ENCODE data around the gene CYP19A1.

The CYP19A1 gene

DNA sequence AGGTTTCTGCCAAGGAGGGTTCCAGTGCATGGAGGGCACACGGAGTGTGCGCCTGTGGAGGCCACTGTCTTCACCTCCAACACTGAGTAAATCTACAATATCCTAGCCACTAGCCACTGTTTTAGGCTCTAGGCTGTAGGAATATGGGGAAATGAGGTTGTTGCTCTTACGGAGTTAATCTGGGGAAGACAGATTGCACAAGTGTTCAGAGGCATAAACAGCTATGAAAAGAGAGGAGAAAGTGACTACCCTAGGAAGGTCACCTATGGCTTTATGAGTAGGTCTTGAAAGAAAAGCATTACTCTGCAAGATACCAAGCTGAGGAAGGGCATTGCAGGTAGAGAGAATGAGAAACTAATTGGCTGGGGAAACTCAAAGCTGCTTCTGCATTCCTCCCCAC lies 85.7 kb downstream of the CYP19A1 start:
- DNase-seq: no peak

DNA sequence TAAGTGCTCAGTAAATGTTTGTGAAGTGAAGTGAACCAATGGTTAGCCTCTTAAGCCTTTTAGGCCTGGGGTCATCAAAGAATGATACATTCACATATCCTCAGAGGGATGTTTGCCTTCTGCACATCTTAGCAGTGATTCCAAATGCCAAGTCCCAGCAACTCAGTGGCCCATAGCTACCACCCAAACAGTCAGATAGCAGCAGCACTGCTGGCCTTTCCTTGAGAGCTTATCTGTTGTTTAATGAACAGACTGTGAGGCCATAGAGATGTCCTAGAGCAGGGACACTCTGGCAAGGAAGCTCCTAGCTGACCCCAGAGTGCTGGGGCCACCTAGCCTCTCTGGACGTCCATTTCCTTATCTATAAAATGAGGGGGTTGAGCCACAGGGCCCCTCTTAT lies 86.8 kb downstream of the CYP19A1 start:
- no peak for DNase-seq

DNA sequence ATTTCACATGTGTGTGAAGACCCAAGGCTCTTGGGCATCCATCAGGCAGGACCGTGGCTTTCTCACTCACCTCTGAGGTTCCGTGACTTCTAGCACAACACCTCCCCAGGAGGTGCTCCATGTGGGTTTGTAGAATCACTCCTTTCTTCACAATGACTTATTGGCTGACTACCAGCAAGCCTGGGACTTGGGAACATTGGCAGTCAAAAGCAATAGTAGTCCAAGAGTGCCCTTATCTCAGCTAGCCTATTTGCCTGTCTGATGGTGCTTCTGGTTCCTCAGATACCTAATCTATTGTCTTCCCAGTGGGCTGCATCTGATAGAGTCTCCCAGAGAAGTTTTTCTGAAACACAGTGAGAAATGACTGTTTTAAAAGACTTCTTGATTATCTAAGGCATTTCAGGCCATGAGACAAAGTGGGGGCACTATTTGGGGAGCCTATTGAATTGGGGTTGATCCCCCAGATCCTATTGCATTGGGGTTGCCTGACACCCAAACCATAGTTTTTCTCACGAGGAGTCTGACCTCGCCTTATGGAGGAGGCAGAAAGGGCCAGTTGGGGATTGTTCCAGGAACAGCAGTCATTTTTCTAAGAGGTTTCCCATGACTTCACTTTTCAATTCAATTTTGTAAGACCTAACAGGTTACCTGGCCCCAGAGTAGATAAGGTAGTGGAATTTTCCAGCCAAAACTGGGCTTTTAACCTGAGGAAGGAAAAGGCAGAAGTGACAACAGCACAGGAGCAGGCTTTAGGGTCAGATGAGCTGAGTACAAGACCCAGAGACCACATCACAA lies 88.0 kb downstream of the CYP19A1 start:
- no peak for DNase-seq

DNA sequence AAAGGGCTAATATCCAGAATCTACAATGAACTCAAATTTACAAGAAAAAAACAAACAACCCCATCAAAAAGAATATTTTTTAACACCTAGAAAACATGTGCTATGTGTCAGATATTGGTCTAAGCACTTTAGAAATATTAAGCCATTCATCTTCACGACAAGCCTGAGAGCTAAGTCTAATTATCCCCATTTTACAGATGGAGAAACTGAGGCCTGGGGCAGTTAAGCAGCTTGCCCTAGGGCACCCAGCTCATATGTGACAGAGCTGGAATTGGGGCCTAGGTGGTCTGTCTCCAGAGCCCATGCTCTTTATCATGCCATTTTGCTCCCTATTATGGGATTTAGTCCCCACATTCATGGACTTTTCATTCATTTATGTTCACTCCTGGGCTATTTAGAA lies 92.8 kb downstream of the CYP19A1 start:
- DNase-seq: no peak

DNA sequence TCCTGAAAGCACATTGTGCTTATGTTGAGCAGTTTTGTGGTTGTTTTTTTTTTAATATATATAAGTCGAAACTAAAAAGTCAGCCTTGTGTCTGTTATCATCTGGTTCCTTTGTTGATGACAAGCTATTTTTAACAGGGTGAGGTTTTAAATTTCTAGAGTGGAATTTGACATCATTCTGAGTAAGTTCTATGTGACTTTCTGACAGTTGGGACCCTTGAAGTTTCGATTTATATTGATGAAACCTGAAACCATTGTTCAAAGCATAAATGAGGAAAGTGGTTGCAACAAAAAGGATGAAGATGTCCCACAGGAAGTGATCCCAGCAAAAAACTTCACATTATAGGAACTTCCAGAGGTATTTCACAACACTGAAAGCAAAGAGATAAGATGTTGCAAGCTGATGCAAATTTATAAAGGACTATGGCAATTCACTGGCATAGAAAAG lies 94.0 kb downstream of the CYP19A1 start:
- DNase-seq: no peak

DNA sequence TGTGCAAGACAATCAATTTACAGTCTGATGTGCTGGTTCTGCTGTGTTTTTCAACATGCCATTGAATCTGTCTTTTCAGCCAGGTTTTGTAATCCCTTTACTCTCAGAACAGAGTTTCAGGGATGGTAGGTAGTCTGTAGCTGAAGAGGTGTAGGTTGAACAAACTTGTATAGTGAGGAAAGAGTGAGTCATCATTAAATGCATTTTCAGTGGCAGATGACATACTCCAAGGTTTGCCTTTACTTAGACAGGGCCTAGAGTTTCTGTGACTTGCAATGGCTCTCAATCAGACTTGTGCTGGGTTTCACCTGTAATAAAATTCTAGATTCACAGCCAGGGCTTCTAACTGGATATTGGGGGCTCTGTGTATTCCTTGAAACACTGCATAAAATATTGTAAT lies 94.6 kb downstream of the CYP19A1 start:
- no peak for DNase-seq

DNA sequence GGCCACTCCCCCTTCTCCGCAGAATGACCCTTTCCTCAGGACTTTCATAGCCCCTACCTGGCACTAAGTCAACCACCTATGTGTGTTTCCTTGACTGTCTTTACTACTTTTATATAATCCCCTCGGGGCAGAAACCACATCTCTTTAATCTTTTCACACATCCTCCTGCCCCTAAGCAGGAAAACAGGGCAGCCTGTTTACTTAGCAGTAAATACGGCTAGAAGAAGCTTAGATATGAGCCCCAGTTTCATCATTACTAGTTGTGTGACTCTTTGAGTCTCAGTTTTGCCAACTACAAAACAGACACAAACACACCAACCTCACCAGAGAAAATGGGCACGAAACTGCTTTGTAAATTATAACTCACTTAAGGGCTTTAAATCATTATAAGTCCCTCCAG lies 98.3 kb downstream of the CYP19A1 start:
- DNase-seq: no peak

DNA sequence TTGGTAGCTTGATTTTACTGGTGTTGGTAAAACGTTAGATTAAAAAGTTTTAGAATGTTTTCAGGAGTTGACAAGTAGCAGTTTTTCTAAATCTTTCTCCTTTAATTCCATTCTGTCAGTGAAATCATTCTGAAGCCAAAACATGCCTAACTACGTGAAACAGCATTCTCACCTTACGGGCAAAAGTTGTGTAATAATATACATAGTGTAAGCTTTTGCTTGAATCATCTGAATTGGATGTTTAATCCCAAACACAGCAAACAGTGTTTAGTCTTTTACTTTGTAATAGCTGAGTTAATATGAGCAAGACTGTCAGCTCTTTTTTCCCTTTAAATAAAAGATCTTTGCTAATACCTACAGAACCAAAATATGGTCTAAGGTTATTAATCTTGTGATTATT lies 100.6 kb downstream of the CYP19A1 start:
- DNase-seq: no peak

DNA sequence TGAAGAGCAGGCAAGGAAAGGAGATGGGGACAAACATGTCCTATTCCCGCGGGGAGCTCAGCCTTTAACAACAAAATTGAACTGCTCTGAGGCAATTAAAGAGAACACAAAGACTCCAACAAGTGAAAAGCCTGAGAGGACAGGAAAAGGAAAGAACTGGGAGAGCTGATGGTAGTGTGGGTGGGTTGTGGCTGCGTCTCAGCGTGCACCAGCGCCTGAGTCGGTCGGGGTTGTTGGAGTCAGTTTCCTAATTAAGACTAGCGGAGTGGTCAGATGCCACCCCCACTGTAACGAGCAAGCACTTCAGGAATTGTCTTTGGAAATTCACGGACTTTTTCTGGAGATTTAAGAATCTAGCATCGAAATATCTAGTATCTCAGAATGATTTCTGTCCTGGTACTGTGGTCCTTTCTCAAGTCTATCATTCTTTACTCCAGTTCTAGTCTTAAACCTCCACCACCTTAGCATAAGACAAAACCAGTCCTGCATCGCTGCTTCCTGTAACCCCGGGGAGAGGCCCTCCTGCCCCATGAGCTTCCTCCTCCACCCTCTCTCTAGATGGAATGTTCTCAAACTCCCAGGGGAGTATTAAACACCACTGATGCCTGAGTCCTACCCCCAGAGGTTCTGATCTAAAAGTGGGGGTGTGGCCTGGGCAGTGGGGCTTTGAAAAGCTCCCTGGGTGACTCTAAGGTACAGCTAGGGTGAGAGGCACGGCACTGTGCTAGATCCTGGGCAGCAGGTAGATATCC lies 104.0 kb downstream of the CYP19A1 start:
- DNase-seq: no peak

DNA sequence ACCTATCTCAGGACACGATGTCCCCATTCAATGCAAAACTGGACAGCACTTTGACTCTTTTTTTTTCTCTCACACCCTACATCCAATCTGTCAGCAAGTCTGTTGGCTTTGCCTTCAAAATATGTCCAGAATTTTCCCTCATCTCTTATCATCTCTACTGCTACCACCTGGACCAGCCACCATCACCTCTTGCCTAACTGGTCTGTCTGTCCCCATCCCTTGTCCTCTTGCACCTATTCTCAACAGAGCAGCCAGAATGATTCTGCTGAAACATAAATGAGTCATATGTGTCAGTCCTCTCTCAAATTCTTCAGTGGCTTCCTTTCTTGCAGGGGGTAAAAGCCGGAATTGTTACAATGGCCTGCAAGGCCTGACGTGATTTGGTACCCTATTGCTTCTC lies 105.8 kb downstream of the CYP19A1 start:
- no peak for DNase-seq

DNA sequence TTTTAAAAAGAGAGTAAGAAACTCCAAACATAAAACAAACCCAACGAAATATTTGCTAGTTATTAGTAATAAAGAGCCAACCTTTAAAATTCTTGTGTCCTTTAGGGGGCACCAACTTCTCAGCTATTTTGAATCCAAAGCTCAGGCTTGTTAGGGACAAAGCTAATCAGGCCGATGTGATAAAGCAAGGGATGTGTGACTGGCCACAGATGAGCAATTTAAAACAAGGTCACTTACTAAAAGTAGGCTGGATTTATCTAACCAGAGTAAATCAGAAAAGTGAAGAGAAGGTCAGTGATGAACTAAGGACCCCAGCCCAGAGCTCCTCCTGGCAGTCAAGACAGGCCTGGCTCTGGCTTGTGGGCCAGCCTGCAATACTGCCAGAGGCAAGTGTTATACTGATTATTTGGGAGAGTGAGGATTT lies 108.5 kb downstream of the CYP19A1 start:
- no peak for DNase-seq

DNA sequence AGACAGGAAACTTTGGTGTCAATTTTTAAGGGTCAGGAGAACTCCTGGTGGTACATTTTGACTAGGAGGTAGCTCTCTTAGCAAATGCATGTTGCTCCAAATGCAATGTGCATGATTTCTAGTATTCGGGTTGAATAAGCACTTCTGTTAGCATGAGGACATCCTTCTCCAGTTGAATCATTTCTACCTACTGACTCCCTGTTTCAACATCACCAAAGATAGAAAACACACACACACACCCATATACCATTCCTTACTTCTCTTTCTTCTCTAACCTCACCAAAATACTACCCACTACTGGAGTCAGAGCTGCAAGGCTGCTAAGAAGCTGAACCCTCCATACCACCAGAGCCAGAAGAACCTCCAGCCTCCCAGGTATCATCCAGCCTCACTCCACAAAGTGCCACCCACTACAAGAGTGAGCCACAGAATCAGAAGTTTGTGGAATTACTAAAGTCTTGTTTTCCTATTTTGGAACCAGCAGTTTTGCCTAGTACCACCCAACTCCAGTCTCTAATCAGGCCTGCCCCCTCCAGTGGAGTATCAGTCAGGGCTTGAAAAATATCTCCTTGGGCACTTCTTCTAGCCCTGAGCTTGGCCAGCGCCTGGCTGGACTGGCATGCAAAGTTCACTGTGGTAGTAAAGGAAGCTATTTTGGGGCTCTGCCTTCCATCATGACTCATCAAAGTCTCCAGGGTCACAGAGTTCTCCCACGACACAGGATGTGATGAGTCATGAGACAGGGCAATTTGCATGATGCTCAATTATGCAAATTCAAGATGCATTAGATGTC lies 110.3 kb downstream of the CYP19A1 start:
- no peak for DNase-seq

DNA sequence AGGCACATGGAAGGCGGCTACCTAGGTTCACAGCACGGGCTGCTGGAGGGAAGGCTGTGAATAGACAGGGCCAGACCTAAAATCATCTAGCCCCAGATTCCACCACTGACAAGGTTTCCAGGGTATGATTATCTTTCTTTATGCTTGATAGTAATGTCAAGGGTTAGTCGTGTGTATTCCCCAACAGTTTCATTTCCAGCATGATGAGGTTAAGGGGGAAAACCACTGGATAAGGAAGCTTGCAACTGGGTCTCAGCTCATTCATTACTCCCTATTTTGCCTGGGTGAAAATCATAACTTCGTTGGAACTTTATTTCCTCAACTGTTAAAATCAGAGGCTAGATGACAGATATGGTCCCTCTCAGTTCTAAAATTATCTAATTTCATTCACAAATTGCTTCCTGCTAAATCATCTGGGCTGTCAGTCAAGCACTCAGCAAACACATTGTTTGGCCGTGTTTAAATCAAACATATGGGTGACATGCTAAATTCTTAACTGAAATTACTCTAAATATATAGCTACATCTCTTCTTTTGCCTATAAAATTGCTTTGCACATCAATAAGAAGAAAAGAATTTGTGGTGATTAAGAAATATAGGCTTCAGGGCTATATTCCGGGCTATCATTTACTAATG lies 111.7 kb downstream of the CYP19A1 start:
- DNase-seq: no peak

DNA sequence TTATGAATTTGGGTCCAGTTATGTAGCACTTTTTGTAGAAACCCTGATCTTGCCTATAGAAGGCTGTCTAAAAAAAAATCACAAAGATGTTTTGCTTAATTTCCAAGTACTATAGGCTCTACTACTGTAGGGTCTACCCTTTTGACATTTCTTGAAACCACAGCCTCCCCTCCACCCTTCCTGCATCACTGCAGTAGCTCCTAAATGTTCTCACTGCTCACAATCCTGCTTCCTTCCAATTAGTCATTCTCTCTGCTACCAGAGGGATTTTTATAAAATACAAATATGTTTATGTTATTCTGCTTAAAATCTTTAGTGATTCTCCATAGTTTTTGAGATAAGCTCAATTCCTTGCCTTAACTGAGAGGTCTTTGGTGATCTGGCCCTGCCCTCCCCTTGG lies 114.0 kb downstream of the CYP19A1 start:
- no peak for DNase-seq

DNA sequence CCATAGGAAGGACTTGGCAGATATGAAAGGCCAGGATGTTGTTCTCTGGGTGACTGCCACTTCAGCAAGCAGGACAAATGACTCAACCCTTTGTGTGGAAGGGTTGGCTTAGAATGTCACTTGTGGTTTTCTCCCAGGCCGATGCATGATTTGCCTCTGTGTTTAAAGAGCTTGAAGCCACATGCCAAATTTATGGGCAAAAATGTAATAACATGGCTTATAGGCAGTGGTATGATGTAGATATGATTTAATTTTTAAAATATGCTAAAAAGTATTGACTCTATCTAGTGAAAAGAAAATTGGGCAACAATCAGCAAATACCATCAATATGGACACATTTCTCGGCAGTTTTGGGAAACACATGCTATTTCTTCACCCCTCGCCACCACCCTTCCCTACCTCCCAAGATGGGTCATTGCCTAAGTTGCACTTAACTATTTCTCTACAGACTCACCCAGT lies 114.6 kb downstream of the CYP19A1 start:
- DNase-seq: no peak

DNA sequence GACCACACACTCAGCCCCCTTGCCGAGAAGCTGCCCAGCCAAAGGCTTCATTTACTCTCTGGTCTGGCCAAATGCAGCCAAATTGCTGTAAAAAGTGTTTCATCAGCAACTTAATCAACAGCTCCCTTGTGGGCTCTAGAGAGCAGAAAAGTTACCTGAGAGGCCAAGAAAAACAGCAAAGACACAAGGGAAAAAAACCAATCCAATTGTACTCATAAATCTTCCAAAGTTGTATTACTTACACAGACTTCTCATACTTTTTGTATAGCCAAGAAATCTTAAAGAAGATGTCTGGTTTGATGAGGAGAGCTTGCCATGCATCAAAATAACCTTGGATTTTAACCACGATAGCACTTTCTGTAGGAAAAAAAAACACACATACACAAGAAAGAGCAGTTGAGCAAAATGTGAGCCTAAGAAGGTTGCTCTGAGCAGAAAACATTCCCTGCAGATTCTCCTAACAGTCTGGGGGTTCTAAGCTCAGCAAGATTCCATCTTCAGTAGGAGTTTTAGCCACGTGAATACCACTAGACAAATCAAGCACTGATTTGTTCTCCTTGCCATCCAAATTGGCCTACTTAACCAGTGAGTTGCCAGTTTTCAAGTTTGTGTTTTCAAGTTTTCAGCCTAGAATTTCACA lies 120.0 kb downstream of the CYP19A1 start:
- DNase-seq: no peak

DNA sequence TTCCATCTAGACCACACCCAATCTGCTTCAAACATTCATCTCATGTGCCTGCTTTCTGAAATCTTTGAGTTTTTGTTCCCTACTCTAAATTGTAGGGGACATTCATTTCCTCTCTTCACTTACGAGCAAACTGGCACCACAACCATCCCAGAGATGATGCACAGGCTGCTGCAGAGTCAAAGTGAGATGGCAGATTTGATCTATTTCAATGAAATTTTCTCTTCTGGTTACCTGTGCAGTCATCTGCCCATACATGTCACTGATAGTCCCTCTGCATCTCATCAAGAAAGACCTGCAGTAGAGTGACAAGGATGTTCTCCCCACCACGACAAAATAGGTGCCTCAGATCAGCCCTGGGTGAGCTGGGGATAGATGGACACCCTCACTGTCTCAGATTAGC lies 125.5 kb downstream of the CYP19A1 start:
- no peak for DNase-seq

DNA sequence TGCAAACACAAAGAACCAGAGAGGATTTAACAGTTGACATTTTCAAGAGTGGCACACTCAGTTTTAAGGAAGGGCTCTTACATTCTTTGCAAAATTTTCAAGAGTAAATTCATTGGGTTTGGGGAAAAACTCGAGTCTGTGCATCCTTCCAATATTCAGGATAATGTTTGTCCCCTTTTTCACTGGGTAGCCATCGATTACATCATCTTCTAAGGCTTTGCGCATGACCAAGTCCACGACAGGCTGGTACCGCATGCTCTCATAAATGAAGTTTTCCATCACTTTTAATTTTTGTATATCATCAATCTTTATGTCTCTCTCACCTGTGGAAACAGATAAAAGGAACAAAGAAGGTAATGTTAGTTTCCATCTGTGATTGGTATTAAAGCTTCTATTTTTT lies 126.2 kb downstream of the CYP19A1 start:
- DNase-seq: no peak

DNA sequence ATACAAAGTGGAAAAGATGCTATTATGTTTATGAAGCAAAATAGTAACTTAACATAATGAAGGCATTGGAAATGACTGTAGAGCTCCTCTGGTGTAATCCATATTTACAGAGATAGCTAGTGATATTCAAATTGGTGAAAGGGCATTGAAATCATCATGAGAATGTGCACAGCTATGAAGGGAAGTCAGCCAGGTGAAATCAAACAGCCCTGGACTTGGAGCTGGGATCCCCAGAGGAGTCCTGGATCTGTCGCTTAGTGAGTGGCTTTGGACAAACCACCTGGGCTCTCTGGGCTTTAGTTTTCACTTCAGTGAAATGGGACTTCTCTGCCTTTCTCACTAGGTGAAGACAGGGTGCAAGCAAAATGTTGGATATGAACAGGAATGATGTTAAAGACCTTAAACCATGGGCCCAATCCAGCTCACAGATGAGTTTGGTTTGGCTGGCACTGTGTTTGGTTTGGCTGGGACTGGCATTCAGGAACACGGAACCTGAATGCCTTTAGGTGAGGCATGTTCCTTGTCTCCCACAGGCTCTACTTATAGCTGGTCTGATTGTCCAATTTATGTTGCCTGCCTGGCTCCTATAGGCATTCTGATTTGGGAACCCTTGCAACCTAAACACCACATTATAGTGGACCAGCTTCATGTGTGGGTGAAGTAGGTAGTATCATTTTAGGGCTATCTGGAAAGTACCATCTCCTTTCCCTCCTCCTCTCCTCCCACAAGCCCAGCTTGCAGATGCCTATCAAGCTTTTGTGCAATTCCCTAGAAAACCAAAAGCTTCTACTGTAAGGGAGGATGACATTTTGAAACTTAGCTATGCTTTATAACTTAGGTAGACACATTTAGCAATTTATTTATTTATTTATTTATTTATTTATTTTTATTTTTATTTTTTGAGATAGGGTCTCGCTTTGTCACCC lies 133.1 kb downstream of the CYP19A1 start:
- no peak for DNase-seq

DNA sequence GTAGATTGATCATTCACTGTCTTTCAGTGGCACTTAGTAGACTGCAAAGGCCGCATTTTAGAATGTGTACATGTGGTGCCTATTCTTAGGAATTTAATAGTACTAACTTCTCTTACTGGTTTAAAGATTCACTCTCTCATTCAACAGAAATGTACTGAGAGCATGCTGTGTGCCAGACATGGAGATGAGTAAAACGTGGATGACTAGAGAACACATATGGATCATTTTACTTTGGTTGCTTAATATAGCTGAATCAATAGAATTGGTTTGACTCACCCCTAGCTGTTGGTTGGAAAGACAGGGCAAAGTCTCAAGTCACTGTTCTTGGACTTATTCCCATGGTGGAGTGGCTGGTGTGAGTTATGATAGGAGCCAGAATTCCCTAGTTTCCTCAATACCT lies 134.6 kb downstream of the CYP19A1 start:
- no peak for DNase-seq

DNA sequence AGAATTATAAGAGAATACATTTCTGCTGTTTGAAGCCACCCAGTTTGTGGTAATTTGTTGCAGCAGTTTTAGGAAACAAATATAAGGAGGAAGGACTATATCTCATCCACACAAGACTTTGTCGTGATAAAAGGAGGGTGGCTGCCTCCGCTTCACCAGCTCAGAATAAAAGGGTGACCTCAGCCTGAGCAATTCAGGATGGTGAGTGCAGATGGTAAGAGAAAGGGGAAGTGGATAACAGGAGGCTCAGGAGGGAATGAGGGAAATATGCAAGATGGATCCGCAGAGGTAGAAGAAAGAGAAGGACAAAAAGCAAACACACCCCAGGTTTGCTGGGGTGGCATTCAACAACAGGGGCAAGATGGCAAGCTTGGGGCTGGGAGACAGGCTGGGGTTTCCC lies 135.6 kb downstream of the CYP19A1 start:
- no peak for DNase-seq

Data from CD4-positive, alpha-beta T cell treated with Interleukin-12 subunit alpha and Interleukin-12 subunit beta, for 1 hour (primary cell).